GM19240 (cell line): Measurements from ENCODE around the gene PPP1R13L.

ENCODE experiments used
- DNase-seq: peaks from one replicate; pipeline ENCODE4 v3.0.0; 2011; ENCODE audit warnings: low spot score; ENCODE audit not compliant: insufficient read length

Gene PPP1R13L

DNA sequence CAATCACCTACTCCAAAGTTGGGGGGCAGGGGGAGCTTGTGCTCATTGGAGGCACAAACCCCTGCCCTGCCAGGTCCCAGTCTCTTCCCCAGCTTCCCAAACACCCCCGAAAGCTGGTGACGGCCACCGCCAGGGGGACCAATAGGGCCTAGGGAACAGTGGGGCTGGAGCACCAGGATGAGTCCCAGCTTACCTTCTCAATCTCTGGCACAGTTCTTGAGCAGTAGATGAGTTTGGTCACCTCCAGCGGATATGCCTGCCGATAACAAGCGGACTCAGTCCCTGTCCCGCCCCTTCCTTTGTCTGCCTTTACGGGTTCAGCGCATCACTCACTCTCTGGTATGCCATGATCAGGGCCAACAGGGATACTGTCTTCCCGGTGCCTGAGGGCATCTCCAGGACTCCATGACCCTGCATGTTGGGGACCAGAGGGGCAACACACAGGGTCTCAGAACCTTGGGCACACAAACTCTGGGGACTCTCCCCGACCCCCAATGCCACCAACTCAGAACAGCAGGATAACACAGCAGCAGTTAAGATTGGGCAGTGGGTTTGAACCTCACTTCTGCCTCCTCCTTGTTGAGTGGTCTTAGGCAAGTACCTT is 36.0 kb downstream of the PPP1R13L start:
- no peak for DNase-seq

- DNase-seq: no peak
Observed at GRCh38 chr19:45368127-45368526, 36.7 kb downstream of the PPP1R13L start.

DNA sequence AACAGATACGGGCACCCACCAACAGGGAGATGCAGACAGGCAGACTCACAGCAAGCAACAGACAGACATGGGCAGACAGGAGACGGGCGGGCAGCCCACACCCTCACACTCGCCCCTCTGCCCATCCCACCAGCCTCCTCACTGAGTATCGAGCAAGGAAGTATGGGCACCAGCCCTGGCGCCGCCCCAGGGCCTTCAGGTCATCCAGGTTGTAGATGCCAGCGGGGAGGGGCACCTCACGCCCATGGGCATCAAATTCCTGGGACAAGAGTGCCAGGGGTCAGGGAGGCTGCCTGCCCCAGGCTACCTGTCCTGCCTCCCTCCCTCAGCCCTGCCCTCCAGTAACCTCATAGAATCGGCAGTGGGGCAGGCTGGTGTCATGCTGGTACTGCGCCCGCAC is 40.2 kb downstream of the PPP1R13L start:
- no peak for DNase-seq

GRCh38 chr19:45363861-45364459 is 40.9 kb downstream of the PPP1R13L start:
- no peak for DNase-seq

GRCh38 chr19:45362291-45362690 is 42.6 kb downstream of the PPP1R13L start:
- no peak for DNase-seq

GRCh38 chr19:45361608-45362007 is 43.3 kb downstream of the PPP1R13L start:
- no peak for DNase-seq

GRCh38 chr19:45358213-45358792 is 46.6 kb downstream of the PPP1R13L start:
- no peak for DNase-seq

DNA sequence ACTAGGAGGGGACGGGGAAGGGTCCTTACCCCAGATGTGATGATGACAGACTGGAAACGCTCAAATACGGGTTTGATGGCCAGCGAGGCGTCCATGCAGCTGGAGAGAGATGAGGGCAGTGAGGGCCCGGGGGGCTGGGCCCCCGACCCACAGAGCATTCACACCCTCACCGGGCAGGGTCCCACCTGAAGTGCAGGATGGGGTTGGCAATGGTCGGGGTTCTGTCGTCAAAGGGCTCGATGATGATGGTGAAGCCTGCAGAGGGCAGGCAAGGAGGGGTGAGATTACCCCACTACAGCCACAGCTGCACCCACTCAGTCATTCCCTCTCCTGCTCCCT is 47.5 kb downstream of the PPP1R13L start:
- no peak for DNase-seq

- DNase-seq: no peak
Observed at GRCh38 chr19:45356760-45357444, 48.0 kb downstream of the PPP1R13L start.

DNA sequence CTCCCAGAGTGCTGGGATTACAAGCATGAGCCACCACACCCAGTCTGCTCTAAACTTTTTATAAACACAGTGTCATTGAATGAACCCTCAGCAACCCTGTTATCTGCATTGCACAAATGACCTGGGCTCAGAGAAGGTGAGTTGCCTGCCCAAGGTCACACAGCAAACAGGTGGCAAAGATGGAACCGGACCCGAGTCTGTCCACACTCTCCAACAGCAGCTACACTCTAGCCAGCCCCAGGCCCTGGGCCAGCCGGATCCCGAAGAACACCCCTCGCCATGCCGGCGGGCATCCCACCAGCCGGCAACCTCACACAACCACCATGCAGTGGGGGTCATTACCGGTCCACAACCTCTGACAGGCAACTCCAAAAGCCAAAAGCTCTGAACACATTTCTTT is 49.0 kb downstream of the PPP1R13L start:
- DNase-seq: no peak

GRCh38 chr19:45355402-45355801 is 49.5 kb downstream of the PPP1R13L start:
- no peak for DNase-seq

DNA sequence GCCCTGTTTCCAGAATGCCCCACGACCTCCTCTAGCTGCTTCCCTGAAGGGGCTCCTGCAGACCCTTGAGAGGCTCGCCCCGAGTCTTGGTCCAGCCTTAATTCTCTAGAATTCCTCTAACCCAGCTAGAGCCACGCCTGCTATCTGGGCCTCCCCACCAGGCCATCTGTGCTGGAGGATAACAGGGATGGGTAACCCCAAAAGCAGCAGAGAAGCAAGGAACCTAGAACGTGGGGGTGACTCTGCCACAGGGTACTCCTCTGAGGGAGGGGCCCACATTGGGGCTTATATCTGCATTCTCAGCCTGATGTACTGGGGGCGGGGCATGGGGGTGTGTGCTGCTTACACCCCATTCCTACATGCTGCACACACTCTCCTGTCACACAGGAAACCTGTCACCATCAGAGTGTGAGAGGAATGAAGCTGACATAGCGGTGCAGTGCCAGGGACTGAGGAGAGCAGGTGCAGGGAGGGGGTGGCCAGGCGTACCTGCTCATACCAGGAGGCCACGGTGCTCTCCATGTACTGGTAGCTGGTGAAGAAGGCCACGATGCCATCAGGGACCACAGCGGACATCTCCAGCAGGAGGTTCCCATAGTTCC is 50.5 kb downstream of the PPP1R13L start:
- DNase-seq: no peak

GRCh38 chr19:45352914-45353796 is 51.7 kb downstream of the PPP1R13L start:
- DNase-seq: no peak

GRCh38 chr19:45352471-45352870 is 52.4 kb downstream of the PPP1R13L start:
- no peak for DNase-seq

GRCh38 chr19:45352062-45352461 is 52.8 kb downstream of the PPP1R13L start:
- DNase-seq: no peak

DNA sequence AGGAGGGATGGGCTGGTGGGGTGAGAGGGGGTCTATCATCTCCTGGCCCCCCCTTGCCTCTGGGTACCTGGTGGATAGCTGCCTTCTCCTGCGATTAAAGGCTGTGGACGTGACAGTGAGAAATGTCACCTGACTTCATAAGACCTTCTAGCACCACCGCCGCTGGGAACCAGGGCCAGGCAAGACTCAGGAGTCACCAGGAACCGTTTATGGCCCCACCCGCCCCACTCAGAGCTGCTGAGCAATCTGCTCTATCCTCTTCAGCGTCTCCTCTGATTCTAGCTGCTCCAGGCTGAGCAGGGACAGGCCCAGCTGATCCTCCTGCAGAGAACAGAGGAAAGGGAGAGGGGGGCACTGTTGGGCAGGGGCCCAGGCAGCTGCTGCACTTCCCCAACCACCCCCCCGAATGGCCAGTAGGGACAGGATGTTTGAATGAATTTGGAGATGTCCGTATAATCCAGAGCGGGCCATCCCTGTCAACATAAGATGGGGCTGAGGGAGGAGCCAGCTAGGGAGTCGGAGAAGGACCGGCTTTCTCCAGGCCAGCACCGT is 53.4 kb downstream of the PPP1R13L start:
- no peak for DNase-seq

- DNase-seq: no peak
Observed at GRCh38 chr19:45350477-45351058, 54.3 kb downstream of the PPP1R13L start.

- DNase-seq: no peak
Observed at GRCh38 chr19:45349430-45349941, 55.4 kb downstream of the PPP1R13L start.

DNA sequence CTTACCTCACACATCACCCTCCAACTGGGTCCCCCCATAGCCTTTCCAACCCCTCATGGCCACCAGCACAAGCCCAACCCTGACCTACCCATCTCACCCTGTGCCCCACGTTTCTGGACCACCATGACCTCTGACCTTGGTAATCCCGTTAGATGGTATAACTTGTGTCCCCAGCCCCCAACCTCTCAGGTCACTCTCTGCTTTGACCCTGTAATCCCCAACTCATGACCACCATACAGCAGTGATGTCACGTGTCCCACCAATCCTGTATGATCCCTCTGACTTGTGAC is 55.8 kb downstream of the PPP1R13L start:
- no peak for DNase-seq

GRCh38 chr19:45348367-45349125 is 56.3 kb downstream of the PPP1R13L start:
- no peak for DNase-seq
